ENCODE measurements around the gene BRSK2.
A peak's percentile ranks its signal among the peaks of the same experiment; 100 is the strongest.

The BRSK2 gene

GRCh38 chr11:1438261-1438966 lies 48.7 kb downstream of the BRSK2 start:
- Mint-ChIP-seq H3K36me3 (ENCODE audit: low read depth) (no peaks in the 10 kb centered on the region), H3K9me3 (no peaks in the 10 kb centered on the region), H3K27ac (no peak overlapping the region), H3K27me3 (ENCODE audit: low read depth, poor library complexity) (peaks cover 6% of the 10 kb centered on the region), H3K4me3 (no peak overlapping the region), H3K4me1 (no peaks in the 10 kb centered on the region)
- DNase-seq, result no peak
- no peak for TF ChIP-seq CTCF (IDR thresholded peaks at IDR 0.05)

DNA sequence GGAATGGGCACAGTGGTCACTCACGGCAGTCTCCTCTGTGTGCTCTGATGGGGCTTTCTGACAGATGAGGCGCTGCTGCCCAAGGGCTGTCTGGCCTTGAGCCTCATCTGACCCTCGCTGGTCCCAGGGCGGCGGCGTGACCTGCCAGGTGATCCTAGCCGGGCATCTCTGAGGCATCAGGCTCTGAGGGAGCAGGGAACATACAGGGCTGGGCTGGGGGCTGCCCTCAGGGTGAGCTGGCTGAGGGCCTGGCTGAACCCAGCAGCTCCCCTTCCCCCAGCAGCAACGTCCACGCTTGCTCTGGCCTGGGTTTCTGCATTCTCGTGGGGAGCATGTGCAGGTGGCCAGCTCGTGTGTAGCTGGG lies 49.2 kb downstream of the BRSK2 start:
- no peaks in the 10 kb centered on the region for H3K36me3 Mint-ChIP-seq (ENCODE audit: low read depth)
- no peak for DNase-seq
- H3K9me3 Mint-ChIP-seq, result no peaks in the 10 kb centered on the region
- no peaks in the 10 kb centered on the region for H3K4me1 Mint-ChIP-seq
- peaks cover 1% of the 10 kb centered on the region for H3K27me3 Mint-ChIP-seq (ENCODE audit: low read depth, poor library complexity)
- TF ChIP-seq CTCF (IDR thresholded peaks at IDR 0.05), result no peak
- no peak overlapping the region for H3K4me3 Mint-ChIP-seq
- no peak overlapping the region for H3K27ac Mint-ChIP-seq

- Mint-ChIP-seq H3K27me3 (ENCODE audit: low read depth, poor library complexity) (no peaks in the 10 kb centered on the region), H3K9me3 (no peaks in the 10 kb centered on the region), H3K27ac (no peak overlapping the region), H3K4me1 (no peaks in the 10 kb centered on the region), H3K4me3 (no peak overlapping the region), H3K36me3 (ENCODE audit: low read depth) (no peaks in the 10 kb centered on the region)
- DNase-seq, result no peak
- no peak for TF ChIP-seq CTCF (IDR thresholded peaks at IDR 0.05)
These were observed 49.6 kb downstream of the BRSK2 start for GRCh38 chr11:1439341-1439740.

GRCh38 chr11:1440066-1440465 lies 50.3 kb downstream of the BRSK2 start:
- TF ChIP-seq CTCF (IDR thresholded peaks at IDR 0.05), result no peak
- no peak overlapping the region for H3K27ac Mint-ChIP-seq
- H3K4me3 Mint-ChIP-seq, result no peak overlapping the region
- H3K27me3 Mint-ChIP-seq (ENCODE audit: low read depth, poor library complexity), result no peaks in the 10 kb centered on the region
- no peak for DNase-seq
- no peaks in the 10 kb centered on the region for H3K9me3 Mint-ChIP-seq
- no peaks in the 10 kb centered on the region for H3K36me3 Mint-ChIP-seq (ENCODE audit: low read depth)
- H3K4me1 Mint-ChIP-seq, result no peaks in the 10 kb centered on the region

GRCh38 chr11:1440496-1440895 lies 50.8 kb downstream of the BRSK2 start:
- H3K27ac Mint-ChIP-seq, result no peak overlapping the region
- H3K9me3 Mint-ChIP-seq, result no peaks in the 10 kb centered on the region
- H3K36me3 Mint-ChIP-seq (ENCODE audit: low read depth), result no peaks in the 10 kb centered on the region
- no peak for TF ChIP-seq CTCF (IDR thresholded peaks at IDR 0.05)
- no peaks in the 10 kb centered on the region for H3K4me1 Mint-ChIP-seq
- DNase-seq, result no peak
- no peaks in the 10 kb centered on the region for H3K27me3 Mint-ChIP-seq (ENCODE audit: low read depth, poor library complexity)
- H3K4me3 Mint-ChIP-seq, result no peak overlapping the region

DNA sequence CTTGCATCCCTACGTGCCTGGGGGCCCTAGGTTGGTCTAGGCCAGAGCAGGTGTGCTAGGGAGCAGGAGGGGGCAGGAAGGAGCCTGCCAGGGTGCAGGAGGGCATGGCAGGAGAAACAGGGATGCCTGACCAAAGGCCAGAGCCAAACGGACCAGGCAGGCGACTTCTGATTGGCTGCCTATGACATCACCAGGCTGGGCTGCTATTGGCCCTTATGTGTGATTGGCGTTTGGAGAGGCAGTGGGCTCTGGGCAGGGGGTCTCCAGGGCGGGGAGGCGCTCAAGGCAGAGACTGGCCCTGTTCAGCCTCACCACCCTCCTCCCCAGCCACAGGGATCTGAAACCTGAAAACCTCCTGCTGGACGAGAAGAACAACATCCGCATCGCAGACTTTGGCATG lies 52.4 kb downstream of the BRSK2 start:
- Mint-ChIP-seq H3K27me3 (ENCODE audit: low read depth, poor library complexity) (no peaks in the 10 kb centered on the region), H3K27ac (no peak overlapping the region), H3K4me3 (no peak overlapping the region), H3K9me3 (no peaks in the 10 kb centered on the region), H3K36me3 (ENCODE audit: low read depth) (no peaks in the 10 kb centered on the region), H3K4me1 (no peaks in the 10 kb centered on the region)
- peak; percentile 40 for DNase-seq
- TF ChIP-seq CTCF (IDR thresholded peaks at IDR 0.05), result no peak

Data from nephron progenitor cell (in vitro differentiated cells).